Transverse colon (tissue), 4 donors: ENCODE data around the gene GSAP.

Experiments
- CTCF ChIP-seq, 5 experiments: fragments of 200-600 bp in 3 of 5; fragments of 450-650 bp in 2 of 5; sonication (generic) in 3 of 5; IDR thresholded peaks; 1 replicate in 2 of 5; 2 replicates in 3 of 5; pipeline ENCODE4 v1.5.1; 2016 to 2017; ENCODE audit warnings: antibody characterized with exemption in 5 of 5, inconsistent platforms in 3 of 5, mild to moderate bottlenecking in 2 of 5, moderate library complexity in 1 of 5
- EP300 ChIP-seq: sonication (generic); formaldehyde crosslinking; IDR thresholded peaks from one replicate; pipeline ENCODE4 v1.6.1; 2017; ENCODE audit warnings: antibody characterized with exemption, low read depth
- POLR2A ChIP-seq: fragments of 450-650 bp; IDR thresholded peaks from one replicate; pipeline ENCODE4 v1.6.1; 2016; ENCODE audit warnings: antibody characterized with exemption, mild to moderate bottlenecking, moderate library complexity
- POLR2AphosphoS5 ChIP-seq, 3 donors: sonication (generic); formaldehyde crosslinking; IDR thresholded peaks; one replicate each; pipeline ENCODE4 v1.6.1; 2016; ENCODE audit warnings: antibody characterized with exemption in 3 of 3

- TF ChIP-seq CTCF (IDR thresholded peaks at IDR 0.05) (no peak), POLR2A (no peak), POLR2AphosphoS5 (IDR thresholded peaks at IDR 0.05) (no peak), EP300 (no peak)
Measured at GRCh38 chr7:77447616-77448015, 31.5 kb upstream of the GSAP start.
